Measurements from ENCODE around the gene SHISA3. TPM values are rescaled to one million over a fixed set of nuclear protein-coding genes. Genes with fewer than 3 reads are reported as not detected.

The SHISA3 gene
- total RNA-seq, 6 experiments from 2014 or later = not detected

DNA sequence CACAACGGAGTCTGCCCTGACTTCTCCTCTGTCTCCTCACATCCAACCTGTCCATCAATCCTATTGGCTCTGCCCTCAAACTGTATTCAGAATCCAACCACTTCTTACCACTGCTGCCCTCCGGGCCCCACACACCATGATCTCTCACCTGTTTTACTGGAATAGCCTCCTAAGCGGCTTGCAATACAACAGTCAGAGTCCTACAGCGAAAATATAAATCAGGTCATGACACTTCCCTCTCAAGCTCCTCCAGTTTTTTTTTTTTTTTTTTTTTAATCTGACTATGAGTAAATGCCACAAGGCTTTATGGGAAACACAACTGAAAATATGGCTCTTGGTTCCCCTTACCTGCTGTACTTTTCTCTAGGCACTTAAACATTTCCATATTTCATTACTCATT is 42.8 kb downstream of the SHISA3 start:
- H3K4me3 Mint-ChIP-seq = no peak overlapping the region
- peaks cover 7% of the 10 kb centered on the region; the same call in 1 of the 2 replicates for H3K9me3 Mint-ChIP-seq
- H3K4me1 Mint-ChIP-seq (ENCODE audit: low read depth) = no peaks in the 10 kb centered on the region

DNA sequence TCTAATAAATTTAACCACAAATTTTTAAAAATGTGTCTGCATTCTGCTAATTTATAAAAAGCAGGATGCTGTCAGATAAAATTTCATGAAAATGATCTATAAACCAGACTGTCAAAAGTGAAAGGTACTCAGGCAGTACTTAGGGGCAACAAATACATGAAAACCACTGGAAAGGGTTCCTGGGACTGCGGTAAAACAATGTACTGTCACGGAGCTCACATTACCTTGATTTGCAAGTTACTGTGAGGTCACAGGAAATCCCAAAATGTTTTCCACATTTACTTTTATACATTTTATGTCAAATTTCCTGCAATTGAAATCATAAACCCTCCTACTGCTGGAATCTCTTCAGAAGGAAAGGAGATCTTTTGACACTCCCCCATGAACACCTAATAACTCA is 45.3 kb downstream of the SHISA3 start:
- no peak for DNase-seq
- Mint-ChIP-seq H3K9me3 (no peaks in the 10 kb centered on the region; the same call in 1 of the 2 replicates), H3K36me3 (ENCODE audit: low read depth) (no peaks in the 10 kb centered on the region), H3K27ac (no peak overlapping the region), H3K4me3 (no peak overlapping the region), H3K4me1 (ENCODE audit: low read depth) (no peaks in the 10 kb centered on the region), H3K27me3 (ENCODE audit: insufficient read depth) (peaks cover 3% of the 10 kb centered on the region; the same call in 1 of the 2 replicates)
- TF ChIP-seq, protein P1, sequence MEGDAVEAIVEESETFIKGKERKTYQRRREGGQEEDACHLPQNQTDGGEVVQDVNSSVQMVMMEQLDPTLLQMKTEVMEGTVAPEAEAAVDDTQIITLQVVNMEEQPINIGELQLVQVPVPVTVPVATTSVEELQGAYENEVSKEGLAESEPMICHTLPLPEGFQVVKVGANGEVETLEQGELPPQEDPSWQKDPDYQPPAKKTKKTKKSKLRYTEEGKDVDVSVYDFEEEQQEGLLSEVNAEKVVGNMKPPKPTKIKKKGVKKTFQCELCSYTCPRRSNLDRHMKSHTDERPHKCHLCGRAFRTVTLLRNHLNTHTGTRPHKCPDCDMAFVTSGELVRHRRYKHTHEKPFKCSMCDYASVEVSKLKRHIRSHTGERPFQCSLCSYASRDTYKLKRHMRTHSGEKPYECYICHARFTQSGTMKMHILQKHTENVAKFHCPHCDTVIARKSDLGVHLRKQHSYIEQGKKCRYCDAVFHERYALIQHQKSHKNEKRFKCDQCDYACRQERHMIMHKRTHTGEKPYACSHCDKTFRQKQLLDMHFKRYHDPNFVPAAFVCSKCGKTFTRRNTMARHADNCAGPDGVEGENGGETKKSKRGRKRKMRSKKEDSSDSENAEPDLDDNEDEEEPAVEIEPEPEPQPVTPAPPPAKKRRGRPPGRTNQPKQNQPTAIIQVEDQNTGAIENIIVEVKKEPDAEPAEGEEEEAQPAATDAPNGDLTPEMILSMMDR (IDR thresholded peaks at IDR 0.05) = no peak

More for the DNA sequence above, 42.8 kb downstream of the SHISA3 start:
- TF ChIP-seq, protein P1 (IDR thresholded peaks at IDR 0.05) = no peak
- no peak overlapping the region for H3K27ac Mint-ChIP-seq
- H3K27me3 Mint-ChIP-seq (ENCODE audit: insufficient read depth) = peaks cover 5% of the 10 kb centered on the region
- no peaks in the 10 kb centered on the region for H3K36me3 Mint-ChIP-seq (ENCODE audit: low read depth)
- no peak for DNase-seq

DNA sequence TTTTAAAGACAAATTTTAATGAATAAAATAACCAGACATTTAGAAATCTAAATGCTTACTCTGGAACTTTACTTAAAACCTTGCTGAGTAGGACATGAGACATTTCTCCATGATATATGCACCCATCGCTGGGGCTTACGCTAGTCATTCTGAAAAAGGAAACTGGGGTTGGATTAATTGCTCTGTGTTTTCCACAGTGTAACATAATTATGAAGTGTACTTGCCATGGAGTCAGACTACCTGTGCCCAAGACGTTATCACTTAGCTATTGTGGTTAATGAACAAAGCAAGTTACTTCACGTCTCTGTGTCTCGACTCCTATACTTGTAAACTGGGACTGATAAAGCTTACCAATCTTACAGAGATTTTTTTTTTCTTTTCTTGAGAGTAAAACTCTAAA is 47.8 kb downstream of the SHISA3 start:
- Mint-ChIP-seq H3K27ac (no peak overlapping the region), H3K4me3 (no peak overlapping the region)

DNA sequence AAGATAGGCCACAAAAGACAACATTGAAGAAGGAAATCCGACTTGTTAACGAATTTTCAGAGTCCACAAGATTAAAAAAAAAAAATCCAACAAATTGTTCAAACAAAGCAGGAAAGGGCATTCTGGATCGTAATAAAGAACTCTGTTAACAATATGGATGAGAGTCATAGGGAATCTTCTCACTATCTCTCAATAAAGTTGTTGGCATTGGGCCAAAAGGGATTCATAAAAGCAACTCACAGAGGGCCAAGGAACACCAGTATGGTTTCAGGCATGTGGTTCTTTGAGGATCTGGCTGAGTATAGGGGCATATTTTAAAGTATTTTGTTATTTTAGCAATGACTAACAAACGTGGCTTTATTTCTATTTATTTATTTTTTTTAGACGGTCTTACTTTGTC is 49.5 kb downstream of the SHISA3 start:
- Mint-ChIP-seq H3K27ac (no peak overlapping the region), H3K27me3 (ENCODE audit: insufficient read depth) (no peaks in the 10 kb centered on the region; the same call in 1 of the 2 replicates), H3K4me3 (no peak overlapping the region), H3K36me3 (ENCODE audit: low read depth) (no peaks in the 10 kb centered on the region), H3K4me1 (ENCODE audit: low read depth) (no peaks in the 10 kb centered on the region), H3K9me3 (no peaks in the 10 kb centered on the region; the same call in 1 of the 2 replicates)
- DNase-seq = no peak
- TF ChIP-seq, protein P1 (IDR thresholded peaks at IDR 0.05) = no peak

More for the DNA sequence above, 47.8 kb downstream of the SHISA3 start:
- TF ChIP-seq, protein P1 (IDR thresholded peaks at IDR 0.05) = no peak
- H3K27me3 Mint-ChIP-seq (ENCODE audit: insufficient read depth) = no peaks in the 10 kb centered on the region; the same call in 1 of the 2 replicates
- no peaks in the 10 kb centered on the region for H3K36me3 Mint-ChIP-seq (ENCODE audit: low read depth)
- DNase-seq = no peak
- H3K9me3 Mint-ChIP-seq = no peaks in the 10 kb centered on the region; the same call in 1 of the 2 replicates
- H3K4me1 Mint-ChIP-seq (ENCODE audit: low read depth) = no peaks in the 10 kb centered on the region

Other genes starting within 250 kb of the SHISA3 start
- not detected for gene BEND4, start 244.8 kb upstream of the SHISA3 start, total RNA-seq (2021; fragmentation: NEBNext Ultra II Directional; extraction: Animal tissue kit (Norgen Biotek cat#: 25700))